Vagina (tissue), 2 donors: Measurements from ENCODE around the gene TGFA.

Source experiments
- CTCF ChIP-seq, 3 experiments: fragments of 450-650 bp in 2 of 3; fragments of 200-600 bp in 1 of 3; sonication (generic) in 1 of 3; IDR thresholded peaks; one replicate each; pipeline ENCODE4 v1.5.1; 2017 to 2019; ENCODE audit warnings: antibody characterized with exemption in 3 of 3, mild to moderate bottlenecking in 2 of 3, moderate library complexity in 2 of 3
- POLR2AphosphoS5 ChIP-seq, 2 donors: sonication (generic); formaldehyde crosslinking; IDR thresholded peaks; one replicate each; pipeline ENCODE4 v1.9.0; 2017; ENCODE audit warnings: antibody characterized with exemption in 2 of 2, mild to moderate bottlenecking in 2 of 2, low read depth in 1 of 2; ENCODE audit not compliant: insufficient read depth in 1 of 2

- TF ChIP-seq CTCF (IDR thresholded peaks at IDR 0.05) (no peak), POLR2AphosphoS5 (IDR thresholded peaks at IDR 0.05; ENCODE audit: insufficient read depth in 1 of 2, low read depth in 1 of 2) (no peak)
These were observed 37.7 kb downstream of the TGFA start for GRCh38 chr2:70515938-70516337.
